H9 (cell line): ENCODE measurements around the gene COPZ2. TPM values are rescaled to one million over a fixed set of nuclear protein-coding genes. Genes with fewer than 3 reads are reported as not detected.

ENCODE experiments used
- DNase-seq: peaks from one replicate; pipeline ENCODE4 v3.0.0-alpha.2; 2017
- H2AFZ ChIP-seq: one replicate; pipeline ENCODE4 v1.6.1; 2013; ENCODE audit warnings: mild to moderate bottlenecking, low read length, control low read depth, moderate library complexity
- H2AK5ac ChIP-seq: 2 replicates; pipeline ENCODE4 v1.6.1; 2013; ENCODE audit warnings: low read length, control low read depth, mixed read lengths; ENCODE audit not compliant: insufficient read length
- H2BK120ac ChIP-seq: one replicate; pipeline ENCODE4 v1.6.1; 2013; ENCODE audit warnings: low read depth, mild to moderate bottlenecking, low read length, control low read depth, inconsistent platforms; ENCODE audit not compliant: poor library complexity, severe bottlenecking
- H2BK12ac ChIP-seq: 2 replicates; pipeline ENCODE4 v1.6.1; 2013; ENCODE audit warnings: low read length, control low read depth, mixed read lengths, low read depth; ENCODE audit not compliant: insufficient read length
- H2BK15ac ChIP-seq: 2 replicates; pipeline ENCODE4 v1.6.1; 2013; ENCODE audit warnings: low read depth, low read length, control low read depth
- H2BK20ac ChIP-seq: one replicate; pipeline ENCODE4 v1.6.1; 2013; ENCODE audit warnings: low read depth, mild to moderate bottlenecking, low read length, control low read depth, inconsistent platforms; ENCODE audit not compliant: poor library complexity, severe bottlenecking
- H2BK5ac ChIP-seq: 2 replicates; pipeline ENCODE4 v1.6.1; 2013; ENCODE audit warnings: low read length, control low read depth, mixed read lengths; ENCODE audit not compliant: insufficient read length
- H3K14ac ChIP-seq: 2 replicates; pipeline ENCODE4 v1.6.1; 2013; ENCODE audit warnings: low read length, control low read depth; ENCODE audit not compliant: insufficient read depth
- H3K18ac ChIP-seq: 2 replicates; pipeline ENCODE4 v1.6.1; 2013; ENCODE audit warnings: low read depth, mild to moderate bottlenecking, mixed read lengths, low read length, control low read depth; ENCODE audit not compliant: insufficient read length
- H3K23ac ChIP-seq: 2 replicates; pipeline ENCODE4 v1.6.1; 2013; ENCODE audit warnings: low read length, control low read depth, mixed read lengths, low read depth; ENCODE audit not compliant: insufficient read length
- H3K23me2 ChIP-seq: 2 replicates; pipeline ENCODE4 v1.6.1; 2013; ENCODE audit warnings: low read depth, mild to moderate bottlenecking, mixed read lengths, low read length, control low read depth; ENCODE audit not compliant: insufficient read length, poor library complexity, severe bottlenecking
- H3K27ac ChIP-seq: 2 replicates; pipeline ENCODE4 v1.5.1; 2013; ENCODE audit warnings: low read length, control low read depth, mixed read lengths, low read depth; ENCODE audit not compliant: insufficient read length
- H3K27me3 ChIP-seq: 2 replicates; pipeline ENCODE4 v1.6.1; 2013; ENCODE audit warnings: low read length, control low read depth, inconsistent platforms; ENCODE audit not compliant: insufficient read depth
- H3K4ac ChIP-seq: 2 replicates; pipeline ENCODE4 v1.6.1; 2013; ENCODE audit warnings: low read depth, mild to moderate bottlenecking, control low read depth, inconsistent platforms, low read length, moderate library complexity
- H3K4me1 ChIP-seq: 2 replicates; pipeline ENCODE4 v1.6.1; 2013; ENCODE audit warnings: low read length, control low read depth, inconsistent platforms; ENCODE audit not compliant: insufficient read depth
- H3K4me2 ChIP-seq: 2 replicates; pipeline ENCODE4 v1.6.1; 2013; ENCODE audit warnings: low read length, control low read depth, mixed read lengths; ENCODE audit not compliant: insufficient read length, insufficient read depth
- H3K56ac ChIP-seq: 2 replicates; pipeline ENCODE4 v1.6.1; 2013; ENCODE audit warnings: low read depth, mild to moderate bottlenecking, mixed read lengths, low read length, control low read depth; ENCODE audit not compliant: insufficient read length
- H3K79me1 ChIP-seq: 2 replicates; pipeline ENCODE4 v1.6.1; 2013; ENCODE audit warnings: low read depth, mild to moderate bottlenecking, moderate library complexity, low read length, control low read depth, inconsistent platforms; ENCODE audit not compliant: insufficient read depth, poor library complexity, severe bottlenecking
- H3K79me2 ChIP-seq: 2 replicates; pipeline ENCODE4 v1.6.1; 2013; ENCODE audit warnings: low read length, control low read depth, inconsistent platforms; ENCODE audit not compliant: insufficient read depth
- H3K9ac ChIP-seq: 2 replicates; pipeline ENCODE4 v1.6.1; 2013; ENCODE audit warnings: low read length, control low read depth, mixed read lengths; ENCODE audit not compliant: insufficient read length; ENCODE audit errors: extremely low read depth
- H3K9me3 ChIP-seq: one replicate; pipeline ENCODE4 v1.6.1; 2013; ENCODE audit warnings: low read depth, low read length, inconsistent platforms; ENCODE audit not compliant: control insufficient read depth
- H3T11ph ChIP-seq: one replicate; pipeline ENCODE4 v1.6.1; 2013; ENCODE audit warnings: mild to moderate bottlenecking, low read length, control low read depth, inconsistent platforms
- H4K20me1 ChIP-seq: one replicate; pipeline ENCODE4 v1.6.1; 2013; ENCODE audit not compliant: control insufficient read depth, insufficient read length, insufficient read depth
- H4K5ac ChIP-seq: 2 replicates; pipeline ENCODE4 v1.6.1; 2013; ENCODE audit warnings: low read depth, mild to moderate bottlenecking, mixed read lengths, low read length, control low read depth; ENCODE audit not compliant: insufficient read length
- H4K8ac ChIP-seq: replicated peaks from 2 replicates; pipeline ENCODE4 v1.6.1; 2013; ENCODE audit warnings: low read length, control low read depth, mixed read lengths, low read depth; ENCODE audit not compliant: insufficient read length
- H4K91ac ChIP-seq: 2 replicates; pipeline ENCODE4 v1.6.1; 2013; ENCODE audit warnings: low read depth, mild to moderate bottlenecking, moderate library complexity, mixed read lengths, low read length, control low read depth; ENCODE audit not compliant: insufficient read length
- H3K27ac Mint-ChIP-seq, 3 experiments: 2 replicates in 2 of 3; 3 replicates in 1 of 3; pipeline ENCODE4 v1.8.0; 2020 to 2021; ENCODE audit warnings: mixed read lengths in 3 of 3, mild to moderate bottlenecking in 1 of 3, moderate library complexity in 1 of 3
- H3K27me3 Mint-ChIP-seq: 2 replicates; pipeline ENCODE4 v1.8.0; 2021; ENCODE audit warnings: low read depth, mild to moderate bottlenecking, moderate library complexity, mixed read lengths
- H3K36me3 Mint-ChIP-seq, 3 experiments: 2 replicates in 2 of 3; 3 replicates in 1 of 3; pipeline ENCODE4 v1.8.0; 2020 to 2021; ENCODE audit warnings: low read depth in 3 of 3, mixed read lengths in 3 of 3; ENCODE audit not compliant: insufficient read depth in 1 of 3
- H3K4me1 Mint-ChIP-seq, 2 experiments: 2 replicates each; pipeline ENCODE4 v1.8.0; 2020; ENCODE audit warnings: mixed read lengths in 2 of 2
- H3K4me3 Mint-ChIP-seq, 2 experiments: 2 replicates in 1 of 2; 3 replicates in 1 of 2; pipeline ENCODE4 v1.8.0; 2020 to 2021; ENCODE audit warnings: mild to moderate bottlenecking in 2 of 2, mixed read lengths in 2 of 2, moderate library complexity in 1 of 2
- H3K9me3 Mint-ChIP-seq, 2 experiments: 2 replicates in 1 of 2; 3 replicates in 1 of 2; pipeline ENCODE4 v1.8.0; 2020; ENCODE audit warnings: mild to moderate bottlenecking in 2 of 2, mixed read lengths in 2 of 2, moderate library complexity in 1 of 2
- CTCF ChIP-seq: fragments of 200-600 bp; sonication (generic); conservative IDR thresholded peaks from 3 replicates; pipeline ENCODE4 v1.8.0; 2021; ENCODE audit warnings: antibody characterized with exemption, mild to moderate bottlenecking
- WGBS: extraction: QIAGEN DNeasy Blood & Tissue Kit; methylation state at CpG from one replicate; pipeline ENCODE4 v1.1.7; 2013; ENCODE audit warnings: missing lambda C conversion rate, low lambda C conversion rate, mixed read lengths; ENCODE audit not compliant: insufficient read length; ENCODE audit errors: extremely low coverage; 5-methylcytosine and 5-hydroxymethylcytosine counted together
- total RNA-seq: library from RNA; stranded (reverse); gene quantifications from 2 replicates; pipeline ENCODE4 v1.2.1, GENCODE V29; 2021

Gene COPZ2
- total RNA-seq, 1 experiment from 2014 or later: 0.68 TPM

- Histone ChIP-seq H2AK5ac (no peak overlapping the region), H3K9ac (no peak overlapping the region), H2BK20ac (no peak overlapping the region), H3K56ac (no peak overlapping the region), H2BK120ac (no peak overlapping the region), H2BK12ac (no peak overlapping the region), H3T11ph (no peak overlapping the region), H3K18ac (no peak overlapping the region), H2BK5ac (no peak overlapping the region), H3K79me1 (no peaks in the 10 kb centered on the region), H2AFZ (no peak overlapping the region), H3K4ac (no peak overlapping the region), H3K27ac (no peak overlapping the region), H4K5ac (no peak overlapping the region), H3K79me2 (no peaks in the 10 kb centered on the region), H3K4me2 (peak overlapping the region; percentile 80), H4K91ac (no peak overlapping the region), H2BK15ac (no peak overlapping the region), H3K14ac (no peak overlapping the region), H3K23ac (no peak overlapping the region), H3K4me1 (no peaks in the 10 kb centered on the region), H3K27me3 (peaks cover 2% of the 10 kb centered on the region; the same call in 1 of the 2 replicates), H4K20me1 (no peaks in the 10 kb centered on the region), H3K9me3 (no peaks in the 10 kb centered on the region), H3K23me2 (peaks cover 19% of the 10 kb centered on the region), H4K8ac (no peak overlapping the region)
- no peaks in the 10 kb centered on the region for H3K36me3 Mint-ChIP-seq
- no peaks in the 10 kb centered on the region; a peak in 1 of 5 replicates for H3K9me3 Mint-ChIP-seq
- TF ChIP-seq CTCF: no peak
- no peak for DNase-seq
- peaks cover 42% of the 10 kb centered on the region for H3K27me3 Mint-ChIP-seq
- H3K27ac Mint-ChIP-seq: no peak overlapping the region; a peak in 1 of 7 replicates
- peaks cover 28 to 32% of the 10 kb centered on the region in 2 experiments for H3K4me1 Mint-ChIP-seq
- no CpG with 5 or more reads among the region's 8 CpGs for WGBS
- H3K4me3 Mint-ChIP-seq: peak overlapping the region; percentile 58 to 79
These were observed 11.6 kb downstream of the COPZ2 start for GRCh38 chr17:48025904-48026501.
